UCSD-AML1 (cell line): ENCODE data around the gene DMD.
"Not testable (repeated sequence)": the region's sequence is repeated elsewhere in the genome, so short reads cannot be mapped to it uniquely, and the experiment has no call there.

Source experiments
- DNase-seq: peaks from one replicate; lab custom pipeline; 2025; ENCODE audit not compliant: unreplicated experiment; lab: John Stamatoyannopoulos, UW

Gene DMD

GRCh38 chrX:31633349-31633748, 1578.0 kb downstream of the DMD start:
- no peak for DNase-seq

- no peak for DNase-seq
Observed at GRCh38 chrX:31629195-31629594, 1582.2 kb downstream of the DMD start.

GRCh38 chrX:31609130-31609529, 1602.2 kb downstream of the DMD start:
- DNase-seq, result no peak

- DNase-seq, result no peak
Observed at GRCh38 chrX:31608638-31609037, 1602.7 kb downstream of the DMD start.

GRCh38 chrX:31606771-31607170, 1604.6 kb downstream of the DMD start:
- no peak for DNase-seq

GRCh38 chrX:31604629-31605221, 1606.6 kb downstream of the DMD start:
- no peak for DNase-seq

GRCh38 chrX:31603411-31604120, 1607.8 kb downstream of the DMD start:
- no peak for DNase-seq

- DNase-seq, result no peak
Observed at GRCh38 chrX:31600823-31601222, 1610.5 kb downstream of the DMD start.

GRCh38 chrX:31593353-31593752, 1618.0 kb downstream of the DMD start:
- DNase-seq, result no peak

GRCh38 chrX:31591355-31591754, 1620.0 kb downstream of the DMD start:
- DNase-seq, result no peak

GRCh38 chrX:31590581-31591114, 1620.7 kb downstream of the DMD start:
- no peak for DNase-seq

- DNase-seq, result no peak
Observed at GRCh38 chrX:31589503-31589902, 1621.8 kb downstream of the DMD start.

GRCh38 chrX:31588355-31588754, 1623.0 kb downstream of the DMD start:
- DNase-seq, result no peak

GRCh38 chrX:31583892-31584291, 1627.5 kb downstream of the DMD start:
- DNase-seq, result not testable (repeated sequence)

- no peak for DNase-seq
Observed at GRCh38 chrX:31580726-31581125, 1630.6 kb downstream of the DMD start.

- DNase-seq, result no peak
Observed at GRCh38 chrX:31580227-31580626, 1631.1 kb downstream of the DMD start.

- DNase-seq, result no peak
Observed at GRCh38 chrX:31572360-31572759, 1639.0 kb downstream of the DMD start.

- DNase-seq, result no peak
Observed at GRCh38 chrX:31570658-31571057, 1640.7 kb downstream of the DMD start.

- DNase-seq, result no peak
Observed at GRCh38 chrX:31563792-31564191, 1647.6 kb downstream of the DMD start.

- no peak for DNase-seq
Observed at GRCh38 chrX:31555506-31555905, 1655.8 kb downstream of the DMD start.

- no peak for DNase-seq
Observed at GRCh38 chrX:31551913-31552312, 1659.4 kb downstream of the DMD start.

GRCh38 chrX:31550158-31550557, 1661.2 kb downstream of the DMD start:
- no peak for DNase-seq

- DNase-seq, result no peak
Observed at GRCh38 chrX:31547816-31548215, 1663.5 kb downstream of the DMD start.
